ENCODE measurements around the gene CUX1. TPM values are rescaled to one million over a fixed set of nuclear protein-coding genes. Genes with fewer than 3 reads are reported as not detected.
"Not testable (repeated sequence)": the region's sequence is repeated elsewhere in the genome, so short reads cannot be mapped to it uniquely, and the experiment has no call there.

CUX1 gene
- total RNA-seq, 2 experiments from 2014 or later, result 20.2 to 20.4 TPM

- H3K4me1 Mint-ChIP-seq (ENCODE audit: low read depth), result peaks cover 40% of the 10 kb centered on the region
- POLR2A ChIA-PET, result no interaction called here
- TF ChIP-seq, protein P1, sequence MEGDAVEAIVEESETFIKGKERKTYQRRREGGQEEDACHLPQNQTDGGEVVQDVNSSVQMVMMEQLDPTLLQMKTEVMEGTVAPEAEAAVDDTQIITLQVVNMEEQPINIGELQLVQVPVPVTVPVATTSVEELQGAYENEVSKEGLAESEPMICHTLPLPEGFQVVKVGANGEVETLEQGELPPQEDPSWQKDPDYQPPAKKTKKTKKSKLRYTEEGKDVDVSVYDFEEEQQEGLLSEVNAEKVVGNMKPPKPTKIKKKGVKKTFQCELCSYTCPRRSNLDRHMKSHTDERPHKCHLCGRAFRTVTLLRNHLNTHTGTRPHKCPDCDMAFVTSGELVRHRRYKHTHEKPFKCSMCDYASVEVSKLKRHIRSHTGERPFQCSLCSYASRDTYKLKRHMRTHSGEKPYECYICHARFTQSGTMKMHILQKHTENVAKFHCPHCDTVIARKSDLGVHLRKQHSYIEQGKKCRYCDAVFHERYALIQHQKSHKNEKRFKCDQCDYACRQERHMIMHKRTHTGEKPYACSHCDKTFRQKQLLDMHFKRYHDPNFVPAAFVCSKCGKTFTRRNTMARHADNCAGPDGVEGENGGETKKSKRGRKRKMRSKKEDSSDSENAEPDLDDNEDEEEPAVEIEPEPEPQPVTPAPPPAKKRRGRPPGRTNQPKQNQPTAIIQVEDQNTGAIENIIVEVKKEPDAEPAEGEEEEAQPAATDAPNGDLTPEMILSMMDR (IDR thresholded peaks at IDR 0.05), result no peak
- ATAC-seq (no peak), DNase-seq (no peak)
- no peaks in the 10 kb centered on the region for H3K36me3 Mint-ChIP-seq (ENCODE audit: low read depth)
- intact Hi-C loops (cut with micrococcal nuclease), result no loop called here
- H3K9me3 Mint-ChIP-seq, result no peaks in the 10 kb centered on the region
- CTCF ChIA-PET, result no interaction called here
- no peak overlapping the region for H3K27ac Mint-ChIP-seq
- H3K27me3 Mint-ChIP-seq, result no peaks in the 10 kb centered on the region
- H3K4me3 Mint-ChIP-seq, result no peak overlapping the region
Measured at GRCh38 chr7:101867265-101867664, 49.8 kb downstream of the CUX1 start.

GRCh38 chr7:101867681-101868080, 50.3 kb downstream of the CUX1 start:
- H3K4me3 Mint-ChIP-seq; H3K27ac Mint-ChIP-seq; POLR2A ChIA-PET; DNase-seq; ATAC-seq; H3K36me3 Mint-ChIP-seq (ENCODE audit: low read depth); CTCF ChIA-PET; intact Hi-C loops (cut with micrococcal nuclease); H3K27me3 Mint-ChIP-seq; H3K9me3 Mint-ChIP-seq: not testable (repeated sequence)
- peaks cover 40% of the 10 kb centered on the region for H3K4me1 Mint-ChIP-seq (ENCODE audit: low read depth)

DNA sequence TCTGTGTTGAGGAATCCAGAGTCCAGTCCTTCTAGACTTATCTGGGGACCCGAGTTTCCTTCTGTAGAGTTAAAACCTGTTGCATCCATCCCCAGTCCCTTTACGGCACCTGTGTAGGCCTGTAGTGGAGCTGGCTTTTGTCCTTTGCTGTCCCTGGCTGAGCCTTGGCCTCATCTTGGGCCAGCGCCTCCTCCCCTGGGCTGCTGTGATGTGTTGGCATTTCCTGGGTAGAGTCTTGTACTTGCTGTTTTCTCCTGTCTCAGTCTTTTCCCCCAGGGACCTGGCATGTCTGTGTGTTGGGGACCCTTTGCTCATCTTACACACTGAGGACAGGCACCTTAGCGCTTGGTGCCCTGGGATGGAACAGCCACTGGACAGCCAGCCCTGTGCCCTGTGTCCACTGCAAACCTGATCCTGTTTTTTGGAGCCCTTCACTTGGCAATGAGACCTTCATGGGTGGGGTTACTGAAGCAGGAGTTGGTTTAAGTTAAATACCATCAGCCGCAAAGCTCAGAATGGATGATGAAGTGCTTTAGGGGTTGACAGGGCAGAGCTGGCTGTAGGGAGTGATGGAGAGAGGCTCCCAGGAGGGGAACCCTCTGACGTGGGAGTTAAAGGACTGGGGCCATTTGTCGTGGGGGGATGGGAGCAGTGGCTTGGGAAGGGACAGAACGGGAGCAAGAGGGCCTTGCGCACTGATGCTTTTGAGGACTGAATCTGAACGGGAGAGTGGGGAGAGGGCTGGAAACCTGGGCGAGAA, 50.9 kb downstream of the CUX1 start:
- no peak overlapping the region for H3K4me3 Mint-ChIP-seq
- ChIA-PET POLR2A (no interaction called here), CTCF (no interaction called here)
- TF ChIP-seq, protein P1 (IDR thresholded peaks at IDR 0.05), result no peak
- no peaks in the 10 kb centered on the region for H3K9me3 Mint-ChIP-seq
- no peaks in the 10 kb centered on the region for H3K27me3 Mint-ChIP-seq
- H3K36me3 Mint-ChIP-seq (ENCODE audit: low read depth), result no peaks in the 10 kb centered on the region
- ATAC-seq (no peak), DNase-seq (no peak)
- no peak overlapping the region for H3K27ac Mint-ChIP-seq
- H3K4me1 Mint-ChIP-seq (ENCODE audit: low read depth), result peaks cover 40% of the 10 kb centered on the region
- intact Hi-C loops (cut with micrococcal nuclease), result no loop called here

DNA sequence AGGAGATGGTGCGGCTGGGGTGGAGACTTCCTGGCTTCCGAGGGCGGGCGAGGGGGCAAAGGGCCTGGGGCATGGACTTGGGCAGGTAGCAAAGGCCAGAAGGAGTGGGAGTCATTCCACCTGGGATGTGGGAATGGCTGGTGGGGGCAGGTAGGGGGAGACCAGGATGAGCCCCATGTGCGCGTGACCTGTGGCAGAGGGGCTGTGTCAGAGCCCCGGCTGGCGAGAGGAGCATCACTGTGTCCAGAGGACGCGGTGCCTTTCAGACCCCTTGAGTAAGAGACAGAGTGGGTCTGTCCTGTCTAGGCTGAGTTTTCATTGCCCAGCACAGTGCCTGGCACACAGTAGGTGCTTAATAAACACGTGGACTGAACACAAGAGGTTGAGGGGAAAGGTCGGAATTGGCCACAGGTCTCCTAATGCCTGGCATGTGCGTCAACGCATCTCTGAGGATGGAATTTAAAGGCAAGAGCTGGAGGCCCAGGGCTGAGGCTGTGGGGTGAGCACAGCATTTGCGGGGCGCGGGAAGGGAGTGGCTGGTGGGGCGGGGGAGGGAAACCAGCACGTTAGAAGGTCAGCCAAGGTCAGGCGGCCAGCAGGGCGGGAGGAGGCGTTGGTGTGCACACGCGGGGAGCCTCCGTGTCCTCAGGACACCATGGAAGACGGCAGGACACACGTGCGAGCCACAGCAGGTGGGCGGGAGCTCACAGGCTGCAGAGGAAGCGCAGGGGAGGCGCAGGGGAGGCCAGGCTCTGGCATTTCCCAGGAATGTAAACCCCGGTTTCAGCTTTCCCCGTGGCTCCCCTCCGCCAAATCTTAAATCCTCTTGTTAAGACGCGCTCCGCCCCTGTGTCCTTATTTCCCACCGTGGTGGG, 51.8 kb downstream of the CUX1 start:
- ATAC-seq (no peak), DNase-seq (no peak)
- Mint-ChIP-seq H3K4me3 (no peak overlapping the region), H3K27ac (no peak overlapping the region), H3K36me3 (ENCODE audit: low read depth) (no peaks in the 10 kb centered on the region), H3K27me3 (no peaks in the 10 kb centered on the region), H3K9me3 (no peaks in the 10 kb centered on the region), H3K4me1 (ENCODE audit: low read depth) (peaks cover 40% of the 10 kb centered on the region)
- TF ChIP-seq, protein P1 (IDR thresholded peaks at IDR 0.05), result no peak
- CTCF ChIA-PET, result interaction anchor here (1.3 kb wide), 1 partner anchor 12 kb away, joined by 5 read pairs; no protein-coding TSS in a partner anchor
- POLR2A ChIA-PET, result interaction anchor here (0.9 kb wide), 1 partner anchor 11 kb away, joined by 3 read pairs; no protein-coding TSS in a partner anchor
- intact Hi-C loops (cut with micrococcal nuclease), result no loop called here

DNA sequence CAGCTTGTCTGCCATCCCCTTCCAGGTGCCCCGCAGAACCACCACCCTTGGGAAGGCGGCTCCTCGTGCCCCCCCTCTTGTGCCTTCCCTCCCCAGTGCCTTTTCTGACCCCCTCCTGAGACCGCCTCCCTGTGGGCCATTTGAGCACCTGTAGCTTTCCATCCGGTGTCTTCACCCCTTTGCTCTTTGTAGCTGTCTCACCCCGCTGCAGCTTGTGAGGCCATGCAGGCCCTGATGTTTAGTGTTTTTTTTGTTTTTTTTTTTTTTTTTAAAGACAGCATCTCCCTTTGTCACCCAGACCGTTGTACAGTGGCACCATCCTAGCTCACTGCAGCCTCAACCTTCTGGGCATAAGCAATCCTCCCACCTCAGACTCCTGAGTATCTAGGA, 52.5 kb downstream of the CUX1 start:
- Mint-ChIP-seq H3K4me3 (no peak overlapping the region), H3K4me1 (ENCODE audit: low read depth) (peaks cover 39% of the 10 kb centered on the region), H3K27me3 (no peaks in the 10 kb centered on the region), H3K36me3 (ENCODE audit: low read depth) (no peaks in the 10 kb centered on the region), H3K27ac (no peak overlapping the region), H3K9me3 (no peaks in the 10 kb centered on the region)
- ChIA-PET POLR2A (interaction anchor here (0.9 kb wide), 1 partner anchor 11 kb away, joined by 3 read pairs; no protein-coding TSS in a partner anchor), CTCF (interaction anchor here (1.2 to 1.3 kb wide), 2 partner anchors 12 to 47 kb away, joined by 3 to 5 read pairs; no protein-coding TSS in a partner anchor)
- ATAC-seq, result no peak
- DNase-seq, result no peak
- intact Hi-C loops (cut with micrococcal nuclease), result no loop called here
- TF ChIP-seq, protein P1 (IDR thresholded peaks at IDR 0.05), result no peak

Measured in activated CD8-positive, alpha-beta T cell treated with anti-CD3 and anti-CD28 coated beads for 36 hours (primary cell).